Neural cell (in vitro differentiated cells): ENCODE results near the gene SYMPK. TPM values are rescaled to one million over a fixed set of nuclear protein-coding genes. Genes with fewer than 3 reads are reported as not detected.

Experiments
- H2AFZ ChIP-seq: fragments of 200-600, 300-800 bp; sonication (generic), shearing (Covaris generic); 2 replicates; pipeline ENCODE4 v1.6.0; 2014; ENCODE audit warnings: low read depth, mild to moderate bottlenecking, antibody characterized with exemption, low read length, moderate library complexity
- H3F3A ChIP-seq: fragments of 200-600 bp; shearing (Covaris generic); 2 replicates; pipeline ENCODE4 v1.6.1; 2016; ENCODE audit warnings: mild to moderate bottlenecking, moderate library complexity, mixed read lengths, antibody characterized with exemption, low read length; ENCODE audit not compliant: insufficient read depth, poor library complexity, severe bottlenecking
- H3K27ac ChIP-seq: fragments of 200-600, 300-800 bp; sonication (generic), shearing (Covaris generic); 2 replicates; pipeline ENCODE4 v1.5.1; 2014; ENCODE audit warnings: mild to moderate bottlenecking, low read length, moderate library complexity
- H3K27me3 ChIP-seq: fragments of 300-800, 200-600 bp; sonication (generic), shearing (Covaris generic); 2 replicates; pipeline ENCODE4 v1.6.0; 2014; ENCODE audit warnings: mild to moderate bottlenecking, low read depth, low read length, moderate library complexity; ENCODE audit not compliant: insufficient read depth
- H3K36me3 ChIP-seq: fragments of 300-800, 200-600 bp; sonication (generic), shearing (Covaris generic); 2 replicates; pipeline ENCODE4 v1.5.1; 2014; ENCODE audit warnings: mild to moderate bottlenecking, antibody characterized with exemption, low read length, moderate library complexity; ENCODE audit not compliant: insufficient read depth
- H3K4me2 ChIP-seq: fragments of 300-800, 200-600 bp; sonication (generic), shearing (Covaris generic); 2 replicates; pipeline ENCODE4 v1.6.0; 2014; ENCODE audit warnings: mild to moderate bottlenecking, low read length
- H3K4me3 ChIP-seq: fragments of 300-800, 200-600 bp; sonication (generic), shearing (Covaris generic); 2 replicates; pipeline ENCODE4 v1.5.1; 2014; ENCODE audit warnings: mild to moderate bottlenecking, low read length, moderate library complexity
- H3K79me2 ChIP-seq: fragments of 200-600 bp; shearing (Covaris generic); replicated peaks from 2 replicates; pipeline ENCODE4 v1.6.0; 2014; ENCODE audit warnings: mild to moderate bottlenecking, low read length, moderate library complexity; ENCODE audit not compliant: insufficient read depth
- H3K9ac ChIP-seq: fragments of 300-800, 200-600 bp; sonication (generic), shearing (Covaris generic); 2 replicates; pipeline ENCODE4 v1.6.1; 2016; ENCODE audit warnings: mild to moderate bottlenecking, low read length, mixed read lengths
- H3K9me2 ChIP-seq: fragments of 200-600 bp; shearing (Covaris generic); 2 replicates; pipeline ENCODE4 v1.6.1; 2016; ENCODE audit warnings: mild to moderate bottlenecking, low read length, mixed read lengths; ENCODE audit not compliant: insufficient read depth
- H3K9me3 ChIP-seq: fragments of 200-600, 300-800 bp; sonication (generic), shearing (Covaris generic); 2 replicates; pipeline ENCODE4 v1.6.1; 2016; ENCODE audit warnings: mild to moderate bottlenecking, mixed run types, low read length, moderate library complexity, mixed read lengths
- H4K20me1 ChIP-seq: fragments of 200-600 bp; shearing (Covaris generic); 2 replicates; pipeline ENCODE4 v1.6.1; 2016; ENCODE audit warnings: mild to moderate bottlenecking, mixed run types; ENCODE audit not compliant: insufficient read depth
- EP300 ChIP-seq: fragments of 450-650 bp; conservative IDR thresholded peaks from 2 replicates; pipeline ENCODE4 v1.6.1; 2014; ENCODE audit warnings: antibody characterized with exemption, mild to moderate bottlenecking, moderate library complexity; ENCODE audit not compliant: poor library complexity, severe bottlenecking
- EZH2 ChIP-seq: fragments of 200-600, 300-800 bp; shearing (Covaris generic), sonication (generic); IDR thresholded peaks from 2 replicates; pipeline ENCODE4 v1.6.1; 2014; ENCODE audit warnings: antibody characterized with exemption, low read length, borderline replicate concordance, mild to moderate bottlenecking; ENCODE audit not compliant: insufficient read depth, poor library complexity, severe bottlenecking
- MXI1 ChIP-seq: fragments of 450-650 bp; conservative IDR thresholded peaks from 2 replicates; pipeline ENCODE4 v1.6.1; 2014; ENCODE audit warnings: antibody characterized with exemption, mild to moderate bottlenecking; ENCODE audit not compliant: poor library complexity, severe bottlenecking
- POLR2AphosphoS5 ChIP-seq: IDR thresholded peaks from 2 replicates; pipeline ENCODE4 v1.6.1; 2012
- RAD21 ChIP-seq: fragments of 450-650 bp; conservative IDR thresholded peaks from 2 replicates; pipeline ENCODE4 v1.6.1; 2014; ENCODE audit warnings: antibody characterized with exemption, mild to moderate bottlenecking, moderate library complexity
- REST ChIP-seq: IDR thresholded peaks from 2 replicates; pipeline ENCODE4 v1.6.1; 2012; ENCODE audit warnings: borderline replicate concordance
- SMC3 ChIP-seq: fragments of 450-650 bp; conservative IDR thresholded peaks from 2 replicates; pipeline ENCODE4 v1.6.1; 2014; ENCODE audit warnings: antibody characterized with exemption, mild to moderate bottlenecking, moderate library complexity; ENCODE audit not compliant: poor library complexity
- TAF1 ChIP-seq: IDR thresholded peaks from 2 replicates; pipeline ENCODE4 v1.6.1; 2012; ENCODE audit warnings: low read depth
- polyA plus RNA-seq: library from polyadenylated mRNA; depleted of rRNA; stranded (reverse); fragments of >200 nt; gene quantifications from 2 replicates; pipeline ENCODE4 v1.2.3, GENCODE V29; 2014
- TF ChIP-seq, protein P1 (sequence below): fragments of 450-650 bp; IDR thresholded peaks from 2 replicates; pipeline ENCODE4 v1.5.1; 2014; ENCODE audit warnings: antibody characterized with exemption, mild to moderate bottlenecking, moderate library complexity; ENCODE audit not compliant: poor library complexity, severe bottlenecking

The SYMPK gene
- polyA plus RNA-seq, 1 donor from 2014 or later, result 22.2 TPM

GRCh38 chr19:45885556-45886426 is 22.8 kb upstream of the SYMPK start, which contains the start of gene IRF2BP1:
Gene IRF2BP1 (minus strand): TSS chr19:45886141. CDS start chr19:45885774, 367 bp downstream.
- Histone ChIP-seq H3K27ac (peak within 1 kb of the TSS; percentile 82), H3K9ac (peak within 1 kb of the TSS; percentile 82), H3K79me2 (peaks cover 5% of the 10 kb centered on the region), H3K36me3 (no peaks in the 10 kb centered on the region), H4K20me1 (peaks cover 10% of the 10 kb centered on the region), H3K27me3 (no peaks in the 10 kb centered on the region), H3K4me2 (peak within 1 kb of the TSS; percentile 82), H3K9me3 (no peaks in the 10 kb centered on the region), H3K9me2 (no peaks in the 10 kb centered on the region), H3K4me3 (peak within 1 kb of the TSS; percentile 83), H2AFZ (peak within 1 kb of the TSS; percentile 76), H3F3A (no peaks in the 10 kb centered on the region)
- TF ChIP-seq, protein P1, sequence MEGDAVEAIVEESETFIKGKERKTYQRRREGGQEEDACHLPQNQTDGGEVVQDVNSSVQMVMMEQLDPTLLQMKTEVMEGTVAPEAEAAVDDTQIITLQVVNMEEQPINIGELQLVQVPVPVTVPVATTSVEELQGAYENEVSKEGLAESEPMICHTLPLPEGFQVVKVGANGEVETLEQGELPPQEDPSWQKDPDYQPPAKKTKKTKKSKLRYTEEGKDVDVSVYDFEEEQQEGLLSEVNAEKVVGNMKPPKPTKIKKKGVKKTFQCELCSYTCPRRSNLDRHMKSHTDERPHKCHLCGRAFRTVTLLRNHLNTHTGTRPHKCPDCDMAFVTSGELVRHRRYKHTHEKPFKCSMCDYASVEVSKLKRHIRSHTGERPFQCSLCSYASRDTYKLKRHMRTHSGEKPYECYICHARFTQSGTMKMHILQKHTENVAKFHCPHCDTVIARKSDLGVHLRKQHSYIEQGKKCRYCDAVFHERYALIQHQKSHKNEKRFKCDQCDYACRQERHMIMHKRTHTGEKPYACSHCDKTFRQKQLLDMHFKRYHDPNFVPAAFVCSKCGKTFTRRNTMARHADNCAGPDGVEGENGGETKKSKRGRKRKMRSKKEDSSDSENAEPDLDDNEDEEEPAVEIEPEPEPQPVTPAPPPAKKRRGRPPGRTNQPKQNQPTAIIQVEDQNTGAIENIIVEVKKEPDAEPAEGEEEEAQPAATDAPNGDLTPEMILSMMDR, result peak; percentile 39
- TF ChIP-seq MXI1, result peak; percentile 37
- peak; percentile 75 for TF ChIP-seq POLR2AphosphoS5
- no peak for TF ChIP-seq RAD21
- no peak for TF ChIP-seq REST
- TF ChIP-seq EP300, result peak; percentile 28
- TF ChIP-seq EZH2, result no peak
- no peak for TF ChIP-seq TAF1
- no peak for TF ChIP-seq SMC3

GRCh38 chr19:45884682-45885555 is 22.0 kb upstream of the SYMPK start:
- H3K9ac ChIP-seq, result peak overlapping the region; percentile 82
- no peaks in the 10 kb centered on the region for H3K9me2 ChIP-seq
- H2AFZ ChIP-seq, result no peak overlapping the region
- H3F3A ChIP-seq, result no peaks in the 10 kb centered on the region
- TF ChIP-seq POLR2AphosphoS5, result no peak
- TF ChIP-seq EZH2, result no peak
- TF ChIP-seq MXI1, result no peak
- no peak for TF ChIP-seq SMC3
- no peak for TF ChIP-seq TAF1
- H3K9me3 ChIP-seq, result no peaks in the 10 kb centered on the region
- H3K4me3 ChIP-seq, result peak overlapping the region; percentile 83
- H3K27ac ChIP-seq, result peak overlapping the region; percentile 55
- no peaks in the 10 kb centered on the region for H3K27me3 ChIP-seq
- peaks cover 10% of the 10 kb centered on the region for H4K20me1 ChIP-seq
- H3K79me2 ChIP-seq, result peaks cover 5% of the 10 kb centered on the region
- no peaks in the 10 kb centered on the region for H3K36me3 ChIP-seq
- peak overlapping the region; percentile 30 for H3K4me2 ChIP-seq
